Measurements from ENCODE around the gene ENOSF1.

The ENOSF1 gene

DNA sequence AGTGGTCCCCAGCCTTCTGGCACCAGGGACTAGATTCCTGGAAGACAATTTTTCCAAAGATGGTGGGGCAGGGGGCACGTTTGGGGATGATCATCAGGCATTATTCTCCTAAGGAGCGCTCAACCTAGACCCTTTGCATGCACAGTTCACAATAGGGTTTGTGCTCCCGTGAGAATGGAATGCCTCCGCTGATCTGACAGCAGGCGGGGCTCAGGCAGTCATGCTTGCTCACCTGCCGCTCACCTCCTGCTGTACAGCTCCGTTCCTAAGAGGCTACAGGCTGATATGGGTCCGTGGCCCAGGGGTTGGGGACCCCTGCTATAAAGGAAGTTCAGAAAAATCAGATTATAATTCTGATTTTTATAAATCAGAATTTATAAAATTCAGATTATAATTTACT, 77.3 kb downstream of the ENOSF1 start:
- DNase-seq (ENCODE audit: low read depth in 1 of 2, low spot score in 1 of 2) = no peak

DNA sequence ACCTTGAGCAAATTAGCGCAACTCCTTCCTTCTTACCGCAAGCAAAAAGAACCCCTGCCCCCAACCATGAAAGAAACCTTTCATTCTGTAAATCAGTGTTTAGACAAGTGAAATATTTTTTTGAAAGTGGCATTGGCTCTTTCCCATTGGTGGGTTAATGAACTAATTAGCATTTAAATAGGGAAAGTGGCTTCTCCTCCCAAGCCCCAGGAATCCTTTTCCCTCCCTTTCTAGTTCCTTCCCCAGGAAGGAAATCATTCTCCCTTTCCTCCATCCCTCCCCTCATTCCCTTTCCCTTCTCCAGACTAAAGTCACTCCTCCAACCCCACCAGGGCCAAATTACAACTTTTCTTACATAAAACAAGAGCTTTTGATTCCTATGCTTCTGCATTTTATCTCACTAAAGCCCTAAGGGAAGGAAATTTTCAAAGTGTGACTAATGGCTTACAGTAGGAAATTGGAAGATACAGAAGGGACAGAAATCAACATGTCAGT, 77.8 kb downstream of the ENOSF1 start:
- no peak for DNase-seq (ENCODE audit: low read depth in 1 of 2, low spot score in 1 of 2)

DNA sequence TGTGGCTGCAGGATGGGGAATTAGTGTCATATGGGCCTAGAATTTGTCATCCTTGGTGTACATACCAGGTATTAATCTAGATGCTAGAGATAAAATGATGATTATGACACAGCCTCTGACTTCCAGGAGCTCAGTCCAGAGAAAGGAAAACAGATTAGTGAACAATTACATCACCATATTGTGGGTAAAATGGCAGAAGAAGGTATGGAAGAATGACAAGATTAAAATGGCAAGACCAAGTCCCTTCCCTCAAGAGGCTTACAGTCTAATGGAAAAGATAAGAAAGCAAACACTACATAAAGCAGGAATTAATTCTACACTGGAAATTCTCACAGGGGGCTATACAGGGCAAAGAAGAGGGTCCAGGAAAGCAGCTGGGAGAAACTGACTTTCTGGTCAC, 80.9 kb downstream of the ENOSF1 start:
- no peak for DNase-seq (ENCODE audit: low read depth in 1 of 2, low spot score in 1 of 2)

DNA sequence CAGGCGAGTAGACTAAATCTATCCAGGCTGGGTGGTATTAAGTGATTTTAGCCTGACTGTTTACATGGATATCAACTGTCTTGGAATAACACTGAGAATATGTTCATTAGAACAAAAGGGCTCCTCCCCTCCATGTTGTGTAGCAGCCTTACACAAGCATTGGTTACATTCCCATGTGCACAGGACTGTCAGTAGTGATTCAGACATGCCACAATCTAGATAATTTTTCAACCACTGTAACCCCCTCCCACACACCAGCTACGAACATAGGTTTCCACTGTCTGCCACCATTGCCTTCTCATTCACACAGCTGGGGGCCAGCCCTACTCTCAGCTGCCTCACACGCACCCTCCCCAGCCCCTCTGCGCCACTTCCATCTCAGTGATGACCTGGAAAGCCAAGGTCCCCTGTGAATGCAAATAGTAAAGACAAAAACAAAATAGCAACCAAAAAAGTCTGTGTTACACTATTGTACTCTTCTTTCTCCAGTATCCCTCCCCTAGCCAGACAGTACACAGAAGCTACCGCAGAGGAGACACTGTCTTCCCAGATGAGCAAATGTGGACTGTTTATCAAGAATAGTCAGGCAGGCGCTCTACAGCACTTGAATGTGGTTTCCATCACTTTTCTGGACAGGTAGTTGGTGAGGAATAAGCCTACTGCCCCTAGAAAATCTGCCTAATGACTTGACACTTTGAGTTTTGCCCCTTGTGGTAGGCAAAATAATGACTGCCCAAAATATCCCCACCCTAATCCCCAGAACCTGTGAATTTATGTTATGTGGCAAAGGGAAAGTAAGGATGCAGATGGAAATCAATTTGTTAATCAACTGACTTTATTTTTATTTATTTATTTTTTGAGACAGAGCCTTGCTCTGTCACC, 82.9 kb downstream of the ENOSF1 start:
- no peak for DNase-seq (ENCODE audit: low read depth in 1 of 2, low spot score in 1 of 2)

DNA sequence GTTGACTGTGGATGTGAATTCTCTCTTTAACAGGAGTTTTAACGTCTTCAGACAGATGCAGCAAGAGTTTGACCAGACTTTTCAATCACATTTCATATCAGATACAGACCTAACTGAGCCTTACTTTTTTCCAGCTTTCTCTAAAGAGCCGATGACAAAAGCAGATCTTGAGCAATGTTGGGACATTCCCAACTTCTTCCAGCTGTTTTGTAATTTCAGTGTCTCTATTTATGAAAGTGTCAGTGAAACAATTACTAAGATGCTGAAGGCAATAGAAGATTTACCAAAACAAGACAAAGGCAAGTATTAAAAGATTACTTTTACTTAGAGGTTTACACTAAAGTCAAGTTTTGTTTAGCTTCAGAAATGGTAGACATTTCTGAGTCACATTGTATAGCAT, 85.2 kb downstream of the ENOSF1 start:
- no peak for DNase-seq (ENCODE audit: low read depth in 1 of 2, low spot score in 1 of 2)

DNA sequence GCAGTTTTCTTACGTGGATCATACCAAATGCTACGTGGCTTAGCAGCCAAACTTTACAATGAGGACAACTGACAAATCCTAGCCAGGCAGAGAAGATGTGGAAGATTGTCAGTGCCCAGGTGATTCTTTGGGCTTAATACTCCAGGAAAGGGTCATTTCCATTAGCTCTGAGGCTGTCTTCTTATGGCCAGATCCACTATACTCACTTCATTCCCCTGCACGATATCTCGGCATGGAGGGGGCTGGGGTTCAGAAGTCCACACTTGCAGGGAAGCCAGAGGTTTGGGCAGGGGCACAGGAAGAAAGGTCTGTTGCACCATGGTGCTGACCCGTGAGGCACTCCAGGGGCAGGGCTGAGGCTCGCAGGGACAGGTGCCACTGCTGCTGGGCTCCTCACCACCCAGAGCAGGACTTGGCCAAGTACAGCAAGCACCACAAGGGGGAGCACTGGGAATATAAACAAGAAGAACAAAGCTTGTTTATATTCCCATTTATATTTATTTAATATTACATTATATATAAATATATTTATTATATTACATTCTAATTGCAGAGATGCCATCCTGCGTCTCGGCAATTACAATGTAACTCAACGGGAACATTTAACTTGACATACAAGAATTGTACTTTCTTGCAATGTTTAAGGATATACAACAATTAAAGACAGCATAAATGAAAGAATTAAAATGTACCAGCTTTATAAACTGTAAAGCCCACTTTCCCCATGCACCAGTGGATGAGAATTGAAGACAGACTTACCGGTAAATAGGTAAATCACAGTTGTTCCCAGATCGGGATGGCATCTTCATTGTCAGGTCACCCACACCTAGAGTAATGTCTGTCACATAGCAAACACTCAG, 88.4 kb downstream of the ENOSF1 start:
- DNase-seq (ENCODE audit: low read depth in 1 of 2, low spot score in 1 of 2) = peak; percentile 18 to 31

DNA sequence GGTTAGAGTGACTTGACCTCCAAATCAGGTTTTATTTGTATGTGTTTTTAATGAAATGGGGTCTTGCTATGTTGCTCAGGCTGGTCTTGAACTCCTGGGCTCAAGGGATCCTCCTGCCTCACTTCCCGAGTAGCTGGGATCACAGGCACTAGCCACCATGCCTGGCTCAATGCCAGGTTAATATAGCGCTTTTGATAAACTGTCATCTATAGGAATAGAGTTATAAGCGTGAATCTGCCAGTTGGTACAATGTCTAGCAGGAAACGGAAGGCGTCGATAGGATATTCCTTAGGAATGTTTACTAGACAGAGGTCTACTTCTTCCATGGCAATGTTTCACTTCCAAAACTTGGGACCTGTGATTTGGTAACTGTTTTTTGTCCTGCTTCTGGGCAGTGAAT, 90.1 kb downstream of the ENOSF1 start:
- no peak for DNase-seq (ENCODE audit: low read depth in 1 of 2, low spot score in 1 of 2)

DNA sequence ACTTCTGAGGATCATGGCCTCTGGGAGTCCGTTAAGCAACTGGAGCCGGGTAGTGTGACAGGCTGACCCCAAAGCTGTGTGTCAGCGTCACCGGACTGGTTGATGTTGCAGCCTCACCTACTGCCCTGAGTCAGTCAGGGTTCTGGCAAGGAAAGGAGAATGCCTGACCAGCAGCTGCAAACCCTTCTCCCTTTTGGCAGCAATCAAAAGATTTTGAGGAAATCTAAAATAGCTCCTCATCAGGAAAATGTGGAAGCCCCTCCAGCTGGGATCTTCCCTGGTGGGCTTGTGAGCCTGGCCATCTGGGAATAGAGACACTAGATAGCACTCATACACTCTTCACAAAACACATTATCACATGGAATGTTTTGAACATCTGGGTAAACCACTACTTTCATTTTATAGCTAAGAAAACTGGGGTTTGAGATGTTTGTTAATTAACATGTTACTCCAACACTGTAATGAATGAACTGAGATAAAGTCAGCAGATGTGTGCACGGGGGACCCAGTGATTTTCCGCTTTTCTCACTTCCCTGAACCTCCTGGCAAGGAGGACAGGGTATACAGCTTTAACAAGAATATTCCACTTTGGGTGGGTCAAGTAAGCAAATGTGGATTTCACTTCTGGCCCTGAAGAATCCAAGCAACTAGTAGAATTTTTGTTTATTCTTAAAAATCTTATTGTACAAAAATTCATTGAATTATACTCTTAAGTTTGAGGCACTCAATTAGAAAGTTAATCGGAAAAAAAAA, 91.0 kb downstream of the ENOSF1 start:
- DNase-seq (ENCODE audit: low read depth in 1 of 2, low spot score in 1 of 2) = no peak
